Sciatic nerve (tissue), 2 donors: ENCODE results near the gene GSTT4. TPM values are rescaled to one million over a fixed set of nuclear protein-coding genes. Genes with fewer than 3 reads are reported as not detected.
A peak's percentile ranks its signal among the peaks of the same experiment; 100 is the strongest.
"Not testable (repeated sequence)": the region's sequence is repeated elsewhere in the genome, so short reads cannot be mapped to it uniquely, and the experiment has no call there.

ENCODE experiments used
- ATAC-seq: fragments of 200-7000 bp; cut with Tn5 transposase; one replicate; pipeline ENCODE4 v1.9.1; 2020; ENCODE audit warnings: mild to moderate bottlenecking, moderate library complexity
- DNase-seq: peaks from one replicate; pipeline ENCODE4 v3.0.0-alpha.2; 2020; ENCODE audit warnings: low spot score
- intact Hi-C: fragments of 100-400 bp; cut with DNase I; formaldehyde crosslinking; loops from one replicate; pipeline ENCODE4 v1.14.2; 2022
- total RNA-seq: library from RNA; stranded (reverse); fragmentation: NEBNext Ultra II Directional; extraction: Animal tissue kit (Norgen Biotek cat#: 25700); gene quantifications from one replicate; pipeline ENCODE4 v1.2.1, GENCODE V29; 2021
- donor health status: DM: no; HTN: no; CAD: no.
- donor health status: DM: no; HTN: no; CAD: no.

GSTT4 gene
- total RNA-seq = not detected

GRCh38 chr22:24005201-24005600, at the start of gene GSTT4:
TSS of gene GSTT4 (minus strand) at chr22:24005453. CDS start at chr22:24005356, 97 bp downstream.
- DNase-seq = no peak
- intact Hi-C loops = loop anchor here (10.0 kb wide), 1 partner anchor 170 kb away; no protein-coding TSS in a partner anchor
- peak; percentile 43 for ATAC-seq

GRCh38 chr22:24054356-24054755, 49.1 kb upstream of the GSTT4 start:
- ATAC-seq (no peak), DNase-seq (no peak)
- intact Hi-C loops = no loop called here

- intact Hi-C loops = no loop called here
- ATAC-seq = no peak
- DNase-seq = no peak
These were observed 48.4 kb upstream of the GSTT4 start for GRCh38 chr22:24053481-24054226.

- ATAC-seq = peak; percentile 75
- no peak for DNase-seq
- intact Hi-C loops = no loop called here
These were observed 46.3 kb upstream of the GSTT4 start for GRCh38 chr22:24051568-24051967.

GRCh38 chr22:24051028-24051427, 45.8 kb upstream of the GSTT4 start:
- no peak for DNase-seq
- peak; percentile 12 for ATAC-seq
- intact Hi-C loops = no loop called here

GRCh38 chr22:24049978-24050377, 44.7 kb upstream of the GSTT4 start:
- DNase-seq (no peak), ATAC-seq (no peak)
- intact Hi-C loops = no loop called here

GRCh38 chr22:24049211-24049610, 44.0 kb upstream of the GSTT4 start:
- intact Hi-C loops = no loop called here
- no peak for DNase-seq
- no peak for ATAC-seq

GRCh38 chr22:24046024-24046423, 40.8 kb upstream of the GSTT4 start:
- intact Hi-C loops = no loop called here
- no peak for ATAC-seq
- DNase-seq = no peak

GRCh38 chr22:24043958-24044357, 38.7 kb upstream of the GSTT4 start:
- intact Hi-C loops = no loop called here
- ATAC-seq (no peak), DNase-seq (no peak)

- DNase-seq, intact Hi-C loops: not testable (repeated sequence)
- peak; percentile 38 for ATAC-seq
These were observed 38.2 kb upstream of the GSTT4 start for GRCh38 chr22:24043465-24043864.

GRCh38 chr22:24040946-24041345, 35.7 kb upstream of the GSTT4 start:
- ATAC-seq (no peak), DNase-seq (no peak)
- intact Hi-C loops = no loop called here

- DNase-seq (no peak), ATAC-seq (no peak)
- intact Hi-C loops = no loop called here
These were observed 33.8 kb upstream of the GSTT4 start for GRCh38 chr22:24039046-24039445.

GRCh38 chr22:24037851-24038765, 32.9 kb upstream of the GSTT4 start:
- ATAC-seq (no peak), DNase-seq (no peak)
- intact Hi-C loops = no loop called here

GRCh38 chr22:24035296-24035695, 30.0 kb upstream of the GSTT4 start:
- ATAC-seq (no peak), DNase-seq (no peak)
- intact Hi-C loops = no loop called here

- DNase-seq (no peak), ATAC-seq (no peak)
- intact Hi-C loops = no loop called here
These were observed 28.5 kb upstream of the GSTT4 start for GRCh38 chr22:24033731-24034130.

- no peak for DNase-seq
- ATAC-seq = no peak
- intact Hi-C loops = no loop called here
These were observed 25.0 kb upstream of the GSTT4 start for GRCh38 chr22:24030186-24030702.

GRCh38 chr22:24029304-24029703, 24.1 kb upstream of the GSTT4 start:
- ATAC-seq (no peak), DNase-seq (no peak)
- intact Hi-C loops = no loop called here

- no peak for ATAC-seq
- intact Hi-C loops = no loop called here
- DNase-seq = no peak
These were observed 23.3 kb upstream of the GSTT4 start for GRCh38 chr22:24028533-24028932.

- ATAC-seq (no peak), DNase-seq (no peak)
- intact Hi-C loops = no loop called here
These were observed 22.7 kb upstream of the GSTT4 start for GRCh38 chr22:24027991-24028390.

GRCh38 chr22:24027389-24027975, 22.2 kb upstream of the GSTT4 start:
- no peak for DNase-seq

More at GRCh38 chr22:24027389-24027975, 22.2 kb upstream of the GSTT4 start:
- no peak for ATAC-seq
- intact Hi-C loops = no loop called here
